Measurements from ENCODE around the gene RFTN1.

DNA sequence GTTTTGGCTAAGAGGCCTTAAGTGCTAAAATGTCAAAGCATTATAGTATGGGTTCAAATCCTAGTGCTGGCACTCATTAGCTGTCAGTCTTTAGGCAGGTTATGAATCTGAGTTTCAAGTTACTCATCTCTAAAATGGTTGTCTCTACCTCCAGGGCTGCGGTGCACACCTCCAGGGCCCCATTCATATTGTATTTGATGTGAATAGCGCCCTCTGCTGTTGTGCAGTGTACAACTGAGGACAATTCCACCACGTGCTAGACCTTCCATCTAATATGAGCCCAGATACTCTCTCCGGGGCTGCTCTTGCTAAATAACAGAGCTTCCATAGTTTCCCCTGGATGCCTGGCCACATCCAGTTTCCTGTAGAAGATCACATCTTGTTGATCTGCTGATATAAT, 194.2 kb downstream of the RFTN1 start:
- TF ChIP-seq POLR2AphosphoS5 (IDR thresholded peaks at IDR 0.05; ENCODE audit: borderline replicate concordance, low read depth, low read length): no peak
- TF ChIP-seq EZH2 (IDR thresholded peaks at IDR 0.05): no peak
